GM19240 (cell line): ENCODE data around the gene PAM.
"Not testable (repeated sequence)": the region's sequence is repeated elsewhere in the genome, so short reads cannot be mapped to it uniquely, and the experiment has no call there.

ENCODE experiments used
- DNase-seq: peaks from one replicate; pipeline ENCODE4 v3.0.0; 2011; ENCODE audit warnings: low spot score; ENCODE audit not compliant: insufficient read length

The PAM gene

GRCh38 chr5:102893942-102894341, 138.8 kb downstream of the PAM start:
- DNase-seq: no peak

GRCh38 chr5:102895234-102895633, 140.1 kb downstream of the PAM start:
- no peak for DNase-seq

- DNase-seq: no peak
Measured at GRCh38 chr5:102895976-102896375, 140.9 kb downstream of the PAM start.

- DNase-seq: no peak
Measured at GRCh38 chr5:102901424-102902134, 146.5 kb downstream of the PAM start.

- no peak for DNase-seq
Measured at GRCh38 chr5:102902135-102902448, 147.0 kb downstream of the PAM start.

GRCh38 chr5:102902647-102903046, 147.5 kb downstream of the PAM start:
- DNase-seq: no peak

GRCh38 chr5:102903074-102903871, 148.2 kb downstream of the PAM start:
- DNase-seq: no peak

GRCh38 chr5:102905056-102905455, 150.0 kb downstream of the PAM start:
- no peak for DNase-seq

GRCh38 chr5:102907099-102907498, 152.0 kb downstream of the PAM start:
- not testable (repeated sequence) for DNase-seq

GRCh38 chr5:102910240-102911226, 155.4 kb downstream of the PAM start:
- DNase-seq: no peak

- DNase-seq: no peak
Measured at GRCh38 chr5:102911973-102912372, 156.9 kb downstream of the PAM start.

GRCh38 chr5:102916109-102916508, 161.0 kb downstream of the PAM start:
- DNase-seq: no peak

GRCh38 chr5:102918986-102919610, 164.0 kb downstream of the PAM start:
- DNase-seq: no peak

GRCh38 chr5:102920762-102921161, 165.7 kb downstream of the PAM start:
- DNase-seq: no peak

- no peak for DNase-seq
Measured at GRCh38 chr5:102921341-102922044, 166.4 kb downstream of the PAM start.

GRCh38 chr5:102922111-102922720, 167.1 kb downstream of the PAM start:
- no peak for DNase-seq

- DNase-seq: no peak
Measured at GRCh38 chr5:102922799-102923477, 167.8 kb downstream of the PAM start.

- no peak for DNase-seq
Measured at GRCh38 chr5:102924963-102925362, 169.9 kb downstream of the PAM start.

GRCh38 chr5:102927007-102927406, 171.9 kb downstream of the PAM start:
- DNase-seq: no peak

GRCh38 chr5:102930244-102930643, 175.1 kb downstream of the PAM start:
- DNase-seq: no peak
